HG02798 (cell line): ENCODE measurements around the gene POM121C.
"Not testable (repeated sequence)": the region's sequence is repeated elsewhere in the genome, so short reads cannot be mapped to it uniquely, and the experiment has no call there.

Experiments used
- ATAC-seq: cut with Tn5 transposase; IDR thresholded peaks from one replicate; pipeline ENCODE4 v1.9.1; 2021; ENCODE audit warnings: mild to moderate bottlenecking; ENCODE audit not compliant: unreplicated experiment, poor library complexity

The POM121C gene

GRCh38 chr7:75485979-75486643 lies at the start of gene POM121C:
POM121C (minus strand) TSS chr7:75486299; CDS start chr7:75441496, 44,803 bp downstream.
- peak; percentile 100 for ATAC-seq

GRCh38 chr7:75534727-75535307 lies 48.7 kb upstream of the POM121C start:
- peak; percentile 65 for ATAC-seq

DNA sequence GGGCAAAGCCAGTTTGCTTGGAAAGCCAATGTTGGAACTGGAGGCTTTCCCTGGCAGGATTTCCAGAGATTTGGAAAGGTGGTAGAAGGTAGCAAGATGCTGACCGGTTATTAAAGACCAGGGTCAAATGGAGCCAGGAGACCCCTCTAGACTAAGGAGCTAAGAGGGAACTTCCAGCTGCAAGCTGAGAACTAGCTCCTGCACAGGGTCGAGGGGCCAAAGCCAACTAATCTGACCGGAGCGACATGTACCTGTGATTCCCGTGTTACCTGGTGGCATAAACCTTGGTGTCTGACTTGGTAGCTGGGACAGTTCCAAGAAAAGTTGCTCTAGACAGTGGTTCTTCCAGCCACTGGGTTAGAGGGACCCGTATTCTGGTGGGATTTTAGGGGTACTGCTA lies 47.8 kb upstream of the POM121C start:
- no peak for ATAC-seq

- ATAC-seq = no peak
These were observed 46.5 kb upstream of the POM121C start for GRCh38 chr7:75532639-75533038.

DNA sequence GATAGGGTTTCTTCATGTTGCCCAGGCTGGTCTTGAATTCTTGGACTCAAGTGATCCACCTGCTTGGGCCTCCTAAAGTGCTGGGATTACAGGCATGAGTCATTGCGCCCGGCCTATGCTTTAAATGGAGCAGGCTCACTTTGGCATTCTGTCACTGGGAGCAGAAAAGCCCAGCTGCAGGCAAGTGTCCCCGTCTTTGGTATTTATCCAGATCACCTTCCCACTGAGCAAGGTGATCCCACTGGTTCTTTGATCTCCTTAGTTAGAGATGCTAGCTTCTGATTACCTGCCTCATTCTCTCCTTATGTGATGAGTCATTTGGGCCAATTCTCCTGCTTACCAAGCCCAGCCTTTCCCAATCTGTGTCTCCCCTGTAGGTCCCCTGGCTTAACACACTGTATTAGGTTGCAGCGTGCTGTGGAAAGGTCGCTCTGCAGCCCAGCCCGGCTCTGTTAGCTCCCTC lies 45.3 kb upstream of the POM121C start:
- ATAC-seq = no peak

GRCh38 chr7:75527224-75527722 lies 41.2 kb upstream of the POM121C start:
- not testable (repeated sequence) for ATAC-seq

DNA sequence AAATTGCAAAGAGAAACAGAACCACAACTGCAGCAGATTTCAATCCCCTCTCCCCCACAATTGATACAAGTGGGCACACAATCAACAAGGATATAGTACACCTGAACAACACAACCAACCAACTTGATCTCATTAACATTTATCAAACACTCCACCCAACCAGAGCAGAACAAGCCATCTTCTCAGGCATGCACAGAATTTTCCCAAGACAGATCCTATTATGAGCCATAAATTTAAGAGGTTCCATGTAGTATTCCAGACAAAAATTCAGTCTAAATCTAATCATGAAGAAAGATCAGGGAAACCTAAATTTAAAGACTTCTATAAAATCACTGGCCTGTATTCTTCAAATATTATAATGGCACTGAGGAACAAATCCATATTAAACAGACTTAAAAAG lies 35.6 kb upstream of the POM121C start:
- ATAC-seq = not testable (repeated sequence)

DNA sequence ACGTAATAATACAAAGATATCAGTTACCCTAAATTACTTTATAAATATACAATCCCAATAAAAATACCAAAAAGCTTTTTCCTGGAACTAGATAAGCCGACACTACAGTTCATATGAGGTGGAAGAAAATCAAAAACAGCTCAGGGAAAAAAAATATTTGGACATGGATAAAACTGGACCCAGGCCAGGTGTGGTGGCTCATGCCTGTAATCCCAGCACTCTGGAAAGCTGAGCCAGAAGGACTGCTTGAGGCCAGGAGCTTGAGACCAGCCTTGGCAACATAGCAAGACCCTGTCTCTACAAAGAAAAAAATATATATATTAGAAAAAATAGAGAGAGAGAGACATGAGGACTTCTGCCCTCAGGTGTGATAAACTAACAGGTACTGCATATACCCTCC lies 32.7 kb upstream of the POM121C start:
- ATAC-seq = not testable (repeated sequence)

GRCh38 chr7:75509033-75509432 lies 22.9 kb upstream of the POM121C start:
- ATAC-seq = not testable (repeated sequence)

GRCh38 chr7:75492020-75492419 lies 5.9 kb upstream of the POM121C start, which contains the start of gene SPDYE5:
SPDYE5 (plus strand) TSS chr7:75492320; CDS start chr7:75494048, 1,728 bp downstream.
- not testable (repeated sequence) for ATAC-seq

DNA sequence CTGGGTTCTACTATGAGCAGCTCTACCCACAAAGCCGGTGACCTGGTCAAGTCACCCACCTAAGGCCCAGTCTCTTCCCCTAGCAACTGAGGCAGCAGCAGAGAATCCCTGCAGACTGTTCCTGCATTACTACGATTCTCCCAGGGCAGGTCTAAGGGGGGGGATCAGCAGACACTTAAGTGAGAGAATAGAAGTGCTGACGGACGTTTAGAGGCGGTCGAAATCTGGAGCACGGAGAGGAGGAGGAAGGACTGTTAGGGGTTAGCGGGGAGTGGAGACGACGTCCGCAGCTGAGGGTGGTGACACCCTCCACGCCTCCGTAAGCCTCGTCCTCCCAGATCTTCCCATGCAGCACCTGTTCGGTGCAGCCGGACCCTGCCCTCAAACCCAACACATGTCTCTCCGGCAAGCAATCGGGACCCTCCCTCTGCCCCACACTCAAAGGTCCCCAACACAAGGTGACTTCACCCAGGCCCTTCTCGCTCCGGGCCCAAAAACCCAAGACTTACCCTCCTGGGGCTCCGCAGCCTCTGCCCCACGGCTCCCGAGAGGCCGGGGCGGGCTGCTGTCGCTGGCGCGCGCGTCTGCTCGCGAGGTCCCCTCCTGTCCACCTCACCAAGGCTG lies 632 bp downstream of the POM121C start:
- ATAC-seq = not testable (repeated sequence)

DNA sequence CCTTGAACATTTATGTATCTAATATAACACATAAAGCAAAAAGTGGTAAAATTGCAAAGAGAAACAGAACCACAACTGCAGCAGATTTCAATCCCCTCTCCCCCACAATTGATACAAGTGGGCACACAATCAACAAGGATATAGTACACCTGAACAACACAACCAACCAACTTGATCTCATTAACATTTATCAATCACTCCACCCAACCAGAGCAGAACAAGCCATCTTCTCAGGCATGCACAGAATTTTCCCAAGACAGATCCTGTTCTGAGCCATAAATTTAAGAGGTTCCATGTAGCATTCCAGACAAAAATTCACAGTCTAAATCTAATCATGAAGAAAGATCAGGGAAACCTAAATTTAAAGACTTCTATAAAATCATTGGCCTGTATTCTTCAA lies 5.8 kb downstream of the POM121C start:
- not testable (repeated sequence) for ATAC-seq

DNA sequence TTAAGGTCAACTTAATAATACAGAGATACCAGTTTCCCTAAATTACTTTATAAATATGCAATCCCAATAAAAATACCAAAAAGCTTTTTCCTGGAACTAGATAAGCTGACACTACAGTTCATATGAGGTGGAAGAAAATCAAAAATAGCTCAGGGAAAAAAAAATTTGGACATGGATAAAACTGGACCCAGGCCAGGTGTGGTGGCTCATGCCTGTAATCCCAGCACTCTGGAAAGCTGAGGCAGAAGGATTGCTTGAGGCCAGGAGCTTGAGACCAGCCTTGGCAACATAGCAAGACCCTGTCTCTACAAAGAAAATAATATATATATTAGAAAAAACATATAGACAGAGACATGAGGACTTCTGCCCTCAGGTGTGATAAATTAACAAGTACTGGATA lies 8.6 kb downstream of the POM121C start:
- not testable (repeated sequence) for ATAC-seq

DNA sequence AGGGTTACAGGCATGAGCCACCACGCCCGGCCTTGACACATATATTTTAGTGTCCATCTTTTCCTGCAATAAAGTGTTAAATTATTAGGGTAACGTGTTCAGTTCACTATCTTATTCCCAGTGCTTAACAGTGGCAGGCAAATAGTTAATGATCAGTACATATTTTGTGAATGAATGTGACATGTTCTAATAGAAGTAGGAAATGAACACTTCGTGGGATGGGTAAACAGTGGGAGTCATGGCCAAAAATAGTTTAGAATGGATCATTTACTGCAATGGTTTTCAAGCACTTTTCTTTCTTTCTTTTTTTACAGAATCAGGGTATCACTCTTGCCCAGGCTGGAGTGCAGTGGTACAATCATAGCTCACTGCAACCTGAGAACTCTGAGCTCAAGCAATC lies 15.9 kb downstream of the POM121C start:
- not testable (repeated sequence) for ATAC-seq

DNA sequence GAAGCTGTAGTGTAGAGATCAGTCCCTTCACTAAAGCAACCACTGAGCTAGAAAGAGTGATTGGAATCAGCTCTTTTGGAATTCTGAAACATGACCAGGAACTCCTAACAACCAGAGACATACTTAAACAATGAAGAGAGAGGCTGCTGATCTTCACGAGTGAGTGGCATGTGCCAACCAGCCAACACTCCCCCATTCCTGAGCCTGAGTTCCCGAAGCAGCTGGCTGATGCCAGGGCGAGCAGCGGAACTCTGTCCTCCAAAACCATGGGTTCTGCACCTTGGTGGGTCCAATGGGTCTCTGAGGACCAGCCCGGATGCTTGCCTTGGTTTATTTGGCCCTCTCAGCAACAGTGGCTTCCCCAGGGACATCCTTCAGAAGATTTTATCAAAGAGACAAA lies 25.6 kb downstream of the POM121C start:
- not testable (repeated sequence) for ATAC-seq

DNA sequence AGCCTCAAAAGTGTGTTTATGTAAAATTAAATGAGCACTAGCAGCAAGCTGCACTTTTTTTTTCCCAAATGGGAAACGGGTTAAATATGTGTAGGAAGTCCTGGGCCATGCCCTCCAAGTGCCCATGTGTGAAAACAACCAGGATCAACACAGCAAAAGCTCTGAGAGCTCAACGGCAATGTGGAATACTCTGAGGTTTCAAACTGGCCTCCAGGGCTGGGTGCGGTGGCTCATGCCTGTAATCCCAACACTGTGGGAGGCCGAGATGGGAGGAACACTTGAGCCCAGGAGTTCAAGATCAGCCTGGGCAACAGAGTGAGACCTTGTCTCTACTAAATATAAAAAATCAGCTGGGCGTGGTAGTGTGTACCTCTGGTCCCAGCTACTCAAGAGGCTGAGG lies 28.1 kb downstream of the POM121C start:
- not testable (repeated sequence) for ATAC-seq

DNA sequence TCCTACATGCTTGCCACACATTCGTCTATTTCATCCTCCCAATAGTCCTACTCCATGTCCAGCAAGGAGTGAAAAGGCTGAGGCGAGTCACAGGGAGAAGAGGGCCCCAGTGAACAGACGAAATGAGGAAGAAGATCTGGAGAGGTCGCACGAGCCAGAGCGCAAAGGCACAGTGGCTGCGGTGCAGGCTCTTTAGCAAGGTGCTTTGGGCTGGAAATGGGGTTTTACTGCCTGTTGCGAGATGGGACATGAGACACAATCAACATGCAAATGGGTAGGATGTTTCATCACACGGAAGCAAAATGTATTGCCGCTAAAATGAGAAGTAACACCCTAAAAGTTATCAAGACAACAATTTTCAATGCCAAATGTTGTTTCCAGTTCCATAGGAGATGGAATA lies 29.7 kb downstream of the POM121C start:
- ATAC-seq = not testable (repeated sequence)

GRCh38 chr7:75452494-75452955 lies 33.6 kb downstream of the POM121C start:
- ATAC-seq = peak; percentile 84

DNA sequence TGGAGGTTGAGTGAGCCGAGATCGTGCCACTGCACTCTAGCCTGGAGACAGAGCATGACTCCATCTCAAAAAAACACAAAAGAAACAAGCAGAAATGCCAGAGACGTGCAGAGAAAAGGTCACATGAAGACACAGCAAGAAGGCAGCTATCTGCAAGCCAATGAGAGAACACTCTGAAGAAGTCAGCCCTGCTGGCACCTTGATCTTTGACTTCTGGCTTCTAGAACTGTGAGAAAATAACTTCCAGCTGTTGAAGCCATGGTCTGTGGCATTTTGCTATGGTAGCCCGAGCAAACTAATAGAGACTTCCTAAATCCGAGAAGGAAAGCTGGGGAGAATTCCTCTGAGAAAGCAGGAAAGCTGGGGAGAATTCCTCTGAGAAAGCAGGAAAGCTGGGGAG lies 36.2 kb downstream of the POM121C start:
- not testable (repeated sequence) for ATAC-seq

DNA sequence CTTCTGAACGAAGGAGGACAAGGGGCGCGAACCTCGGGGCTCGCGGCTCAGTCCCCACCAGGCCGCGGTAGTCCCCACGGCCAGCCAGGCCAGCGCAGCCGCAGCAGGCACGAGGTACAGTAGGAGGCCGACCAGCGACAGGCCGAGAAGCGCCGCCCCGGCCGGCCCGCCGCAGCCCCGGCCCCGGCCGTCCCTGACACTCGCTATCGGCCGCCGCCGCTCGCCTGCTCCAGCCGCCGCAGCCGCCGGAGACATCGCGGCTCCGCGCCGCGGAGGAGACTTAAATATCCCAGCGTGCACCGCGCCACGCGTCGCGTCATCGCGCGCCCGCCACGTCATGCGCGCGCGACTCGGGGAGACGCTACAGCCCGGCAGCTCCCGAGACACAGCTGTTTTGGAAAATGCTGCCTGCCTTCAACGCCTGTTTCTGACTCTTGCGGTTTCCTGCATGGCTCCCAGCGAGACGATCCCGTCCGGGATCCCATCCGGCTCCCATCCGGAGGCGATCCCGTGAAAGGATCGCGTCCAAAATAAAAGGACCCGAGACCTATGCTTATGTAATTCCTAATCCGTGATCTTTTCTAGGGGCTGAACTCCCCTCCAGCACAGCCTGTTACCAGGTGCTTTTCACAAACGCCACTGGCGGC lies 43.5 kb downstream of the POM121C start:
- peak; percentile 90 for ATAC-seq

GRCh38 chr7:75442101-75442464 lies 44.0 kb downstream of the POM121C start:
- peak; percentile 43 for ATAC-seq
